Endothelial cell of umbilical vein (primary cell): ENCODE measurements around the gene SYNJ1. TPM values are rescaled to one million over a fixed set of nuclear protein-coding genes. Genes with fewer than 3 reads are reported as not detected.

ENCODE experiments used
- BruUV-seq: library from RNA; stranded (reverse); fragments of 400-500 nt; replicated peaks from 2 replicates; lab custom pipeline; 2021; lab: Mats Ljungman, UMichigan
- CTCF ChIA-PET: fragments of 300-600, 350-600 bp; sonication (Branson Sonifier 250); formaldehyde crosslinking; loops from one replicate; lab custom pipeline; 2021; ENCODE audit warnings: antibody characterized with exemption, inconsistent platforms; lab: Charles Lee
- POLR2A ChIA-PET: fragments of 300-600, 350-600 bp; sonication (Branson Sonifier 250); formaldehyde crosslinking; loops from one replicate; lab custom pipeline; 2021; ENCODE audit warnings: antibody characterized with exemption, inconsistent platforms; lab: Charles Lee
- DNase-seq: peaks from one replicate; pipeline ENCODE4 v3.0.0-alpha.2; 2011; ENCODE audit warnings: low read depth, low spot score
- FAIRE-seq: peaks from 2 replicates; lab custom pipeline; 2011; peaks lifted over from hg19 to GRCh38; lab: Jason Lieb, UNC
- H2AFZ ChIP-seq: 2 replicates; pipeline ENCODE4 v1.6.0; 2012; ENCODE audit warnings: low read depth, low read length, control low read depth, inconsistent platforms
- H3K27ac ChIP-seq: 2 replicates; pipeline ENCODE4 v1.5.1; 2011; ENCODE audit warnings: low read depth, mild to moderate bottlenecking, control low read depth, low read length, moderate library complexity; ENCODE audit not compliant: insufficient read depth
- H3K27me3 ChIP-seq, 2 experiments: 2 replicates each; pipeline versions ENCODE4 v1.6.0 to v1.6.1; 2011; ENCODE audit warnings: low read length in 2 of 2, mixed read lengths in 1 of 2; ENCODE audit not compliant: control insufficient read depth in 2 of 2, insufficient read depth in 2 of 2
- H3K36me3 ChIP-seq, 2 experiments: 2 replicates in 1 of 2; 3 replicates in 1 of 2; pipeline ENCODE4 v1.5.1; 2011; ENCODE audit warnings: low read length in 2 of 2, mild to moderate bottlenecking in 1 of 2, moderate library complexity in 1 of 2; ENCODE audit not compliant: control insufficient read depth in 2 of 2, insufficient read depth in 2 of 2; ENCODE audit errors: extremely low read depth in 1 of 2
- H3K4me1 ChIP-seq: 3 replicates; pipeline ENCODE4 v1.5.1; 2011; ENCODE audit warnings: mild to moderate bottlenecking, low read length; ENCODE audit not compliant: control insufficient read depth, insufficient read depth; ENCODE audit errors: extremely low read depth
- H3K4me2 ChIP-seq: 2 replicates; pipeline ENCODE4 v1.6.1; 2011; ENCODE audit warnings: low read length, control low read depth, mixed read lengths; ENCODE audit not compliant: insufficient read depth
- H3K4me3 ChIP-seq, 3 experiments: fragments of 200-600 bp in 1 of 3; sonication (generic), shearing (Covaris generic) in 1 of 3; replicated peaks in 1 of 3; 2 replicates each; pipeline ENCODE4 v1.5.1; 2011 to 2016; ENCODE audit warnings: control low read depth in 3 of 3, low read length in 3 of 3, mild to moderate bottlenecking in 2 of 3, inconsistent platforms in 1 of 3, low read depth in 1 of 3, moderate library complexity in 1 of 3; ENCODE audit not compliant: insufficient read depth in 1 of 3
- H3K79me2 ChIP-seq: 2 replicates; pipeline ENCODE4 v1.6.0; 2012; ENCODE audit warnings: low read length, inconsistent platforms; ENCODE audit not compliant: control insufficient read depth, insufficient read depth
- H3K9ac ChIP-seq: replicated peaks from 2 replicates; pipeline ENCODE3; 2011; ENCODE audit warnings: low read length, control low read depth; ENCODE audit not compliant: insufficient read depth; ENCODE audit errors: extremely low read depth
- H3K9me1 ChIP-seq: replicated peaks from 3 replicates; pipeline ENCODE4 v1.6.0; 2011; ENCODE audit warnings: mild to moderate bottlenecking, low read length; ENCODE audit not compliant: control insufficient read depth, insufficient read depth; ENCODE audit errors: extremely low read depth
- H3K9me3 ChIP-seq: replicated peaks from 2 replicates; pipeline ENCODE4 v1.5.1; 2012; ENCODE audit warnings: low read length, inconsistent platforms; ENCODE audit not compliant: control insufficient read depth, insufficient read depth
- H4K20me1 ChIP-seq: replicated peaks from 2 replicates; pipeline ENCODE3; 2011; ENCODE audit warnings: mild to moderate bottlenecking, low read length; ENCODE audit not compliant: control insufficient read depth, insufficient read depth; ENCODE audit errors: extremely low read depth
- FOS ChIP-seq: IDR thresholded peaks from 2 replicates; pipeline ENCODE4 v1.6.1; 2011; ENCODE audit warnings: mild to moderate bottlenecking, low read length, moderate library complexity, borderline replicate concordance; ENCODE audit not compliant: insufficient read depth
- GATA2 ChIP-seq: IDR thresholded peaks from 2 replicates; pipeline ENCODE4 v1.7.0; 2011; ENCODE audit warnings: low read depth, mild to moderate bottlenecking, moderate library complexity, mixed read lengths, low read length; ENCODE audit not compliant: insufficient read length, insufficient read depth
- JUN ChIP-seq: IDR thresholded peaks from 2 replicates; pipeline ENCODE4 v1.6.1; 2011; ENCODE audit warnings: borderline replicate concordance, low read depth; ENCODE audit not compliant: insufficient read length, insufficient read depth
- MYC ChIP-seq: IDR thresholded peaks from one replicate; pipeline ENCODE4 v1.6.1; 2011; ENCODE audit warnings: mild to moderate bottlenecking, low read depth, low read length
- POLR2A ChIP-seq: IDR thresholded peaks from 2 replicates; pipeline ENCODE4 v1.6.1; 2012; ENCODE audit warnings: low read depth, mild to moderate bottlenecking, control low read depth, low read length
- POLR2AphosphoS5 ChIP-seq: IDR thresholded peaks from 2 replicates; pipeline ENCODE4 v1.6.1; 2012; ENCODE audit warnings: low read depth, mild to moderate bottlenecking, control low read depth, low read length, moderate library complexity; ENCODE audit not compliant: insufficient read depth
- dilution Hi-C: fragments of 300-500 bp; cut with MboI; formaldehyde crosslinking; loops from one replicate; pipeline ENCODE4 v1.15.0; 2019; ENCODE audit warnings: low sequenced_read_pairs; ENCODE audit not compliant: extremely low pct_ligation_motif_present
- intact Hi-C: fragments of 100-400 bp; cut with micrococcal nuclease; formaldehyde crosslinking; loops from one replicate; pipeline ENCODE4 v1.10.0; 2022
- polyA plus RNA-seq, 4 experiments: library from polyadenylated mRNA; depleted of rRNA in 3 of 4; stranded (reverse) in 3 of 4; unstranded in 1 of 4; fragments of >200 nt; gene quantifications; 2 replicates each; pipeline versions ENCODE4 v1.2.1 to v1.2.3, GENCODE V29; 2011 to 2012; ENCODE audit warnings: missing spikeins in 1 of 4
- total RNA-seq: library from RNA; stranded (reverse); gene quantifications from 2 replicates; pipeline ENCODE4 v1.2.3, GENCODE V29; 2021
- TF ChIP-seq, protein P1 (sequence below): IDR thresholded peaks from 2 replicates; pipeline ENCODE4 v1.6.1; 2011; ENCODE audit not compliant: insufficient read depth, insufficient read length
- TF ChIP-seq, protein P2 (sequence below), 2 donors: IDR thresholded peaks; 1 replicate in 1 of 2; 2 replicates in 1 of 2; pipeline ENCODE4 v1.5.1; 2011; ENCODE audit warnings: low read length in 2 of 2, mild to moderate bottlenecking in 2 of 2, moderate library complexity in 2 of 2, control low read depth in 1 of 2, inconsistent platforms in 1 of 2, low read depth in 1 of 2; ENCODE audit not compliant: insufficient read depth in 1 of 2; ENCODE audit errors: extremely low read depth in 1 of 2

The SYNJ1 gene
- total and polyA plus RNA-seq, 2 donors (not counting 3 experiments of a cell fraction or from before 2014, with no cell fraction given), result 5.9 to 17.0 TPM

DNA sequence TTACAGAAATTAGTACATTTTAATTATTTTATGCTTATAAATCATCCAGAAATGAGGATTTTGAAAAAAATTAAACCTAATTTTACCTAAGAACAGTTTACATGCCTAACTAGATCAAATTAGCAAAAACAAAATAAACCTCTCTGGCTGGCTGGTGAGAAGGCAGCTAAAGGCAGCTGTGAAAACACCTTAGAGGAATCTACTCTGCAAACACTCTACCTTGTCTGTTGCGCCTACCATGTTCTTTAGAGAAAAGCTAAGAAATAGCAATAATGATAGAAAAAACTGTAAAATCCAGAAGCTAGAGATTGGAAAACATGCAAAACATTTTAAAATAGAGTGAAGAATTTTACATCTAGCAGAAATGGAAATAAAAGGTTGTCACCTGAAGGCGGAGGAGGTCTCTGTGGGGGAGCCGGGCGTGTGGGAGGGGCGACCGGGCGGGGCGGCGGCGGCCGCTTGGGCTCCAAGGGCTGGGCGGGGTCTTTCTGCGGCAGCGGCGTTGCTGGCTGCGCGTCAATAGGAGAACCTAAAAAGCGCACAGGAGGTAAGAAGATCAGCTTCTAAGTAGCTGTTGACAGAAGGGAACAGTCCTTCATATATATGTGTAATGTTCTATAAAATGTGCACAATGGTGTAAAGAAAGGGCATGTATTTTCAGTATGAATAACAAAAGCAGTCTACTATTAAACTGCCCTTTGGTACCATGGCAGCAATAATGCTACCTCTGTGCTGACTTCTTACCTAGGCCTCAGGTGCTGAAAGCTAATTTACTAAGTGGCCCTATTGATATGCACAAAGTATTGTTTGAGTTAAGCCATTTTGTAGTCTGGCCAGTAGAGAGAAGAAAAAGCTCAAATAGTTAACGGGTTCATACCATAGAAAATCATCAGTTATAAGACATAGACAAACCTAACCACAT is 82.3 kb downstream of the SYNJ1 start:
- Histone ChIP-seq H3K9me3 (no peaks in the 10 kb centered on the region), H3K4me1 (no peaks in the 10 kb centered on the region), H2AFZ (no peak overlapping the region), H3K36me3 (peaks cover 3 to 4% of the 10 kb centered on the region in 2 experiments), H3K27me3 (no peaks in the 10 kb centered on the region), H4K20me1 (no peaks in the 10 kb centered on the region), H3K9me1 (no peaks in the 10 kb centered on the region), H3K4me2 (no peak overlapping the region), H3K27ac (no peak overlapping the region), H3K9ac (no peak overlapping the region), H3K79me2 (no peaks in the 10 kb centered on the region), H3K4me3 (no peak overlapping the region)
- dilution Hi-C loops, result no loop called here
- intact Hi-C loops, result no loop called here
- FAIRE-seq (no peak), DNase-seq (no peak)
- TF ChIP-seq POLR2AphosphoS5 (no peak), FOS (no peak), GATA2 (no peak), JUN (no peak), POLR2A (no peak), MYC (no peak)
- TF ChIP-seq, protein P1, sequence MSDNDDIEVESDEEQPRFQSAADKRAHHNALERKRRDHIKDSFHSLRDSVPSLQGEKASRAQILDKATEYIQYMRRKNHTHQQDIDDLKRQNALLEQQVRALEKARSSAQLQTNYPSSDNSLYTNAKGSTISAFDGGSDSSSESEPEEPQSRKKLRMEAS, result no peak
- TF ChIP-seq, protein P2, sequence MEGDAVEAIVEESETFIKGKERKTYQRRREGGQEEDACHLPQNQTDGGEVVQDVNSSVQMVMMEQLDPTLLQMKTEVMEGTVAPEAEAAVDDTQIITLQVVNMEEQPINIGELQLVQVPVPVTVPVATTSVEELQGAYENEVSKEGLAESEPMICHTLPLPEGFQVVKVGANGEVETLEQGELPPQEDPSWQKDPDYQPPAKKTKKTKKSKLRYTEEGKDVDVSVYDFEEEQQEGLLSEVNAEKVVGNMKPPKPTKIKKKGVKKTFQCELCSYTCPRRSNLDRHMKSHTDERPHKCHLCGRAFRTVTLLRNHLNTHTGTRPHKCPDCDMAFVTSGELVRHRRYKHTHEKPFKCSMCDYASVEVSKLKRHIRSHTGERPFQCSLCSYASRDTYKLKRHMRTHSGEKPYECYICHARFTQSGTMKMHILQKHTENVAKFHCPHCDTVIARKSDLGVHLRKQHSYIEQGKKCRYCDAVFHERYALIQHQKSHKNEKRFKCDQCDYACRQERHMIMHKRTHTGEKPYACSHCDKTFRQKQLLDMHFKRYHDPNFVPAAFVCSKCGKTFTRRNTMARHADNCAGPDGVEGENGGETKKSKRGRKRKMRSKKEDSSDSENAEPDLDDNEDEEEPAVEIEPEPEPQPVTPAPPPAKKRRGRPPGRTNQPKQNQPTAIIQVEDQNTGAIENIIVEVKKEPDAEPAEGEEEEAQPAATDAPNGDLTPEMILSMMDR (IDR thresholded peaks at IDR 0.05; ENCODE audit: extremely low read depth in 1 of 2, insufficient read depth in 1 of 2, low read depth in 1 of 2, low read length in 2 of 2), result no peak
- CTCF ChIA-PET, result interaction anchor here (1.1 kb wide), 1 partner anchor 180 kb away, joined by 3 read pairs; no protein-coding TSS in a partner anchor
- BruUV-seq, result no TSS peak
- POLR2A ChIA-PET, result no interaction called here
